ENCODE results near the gene UBE2G2. TPM values are rescaled to one million over a fixed set of nuclear protein-coding genes. Genes with fewer than 3 reads are reported as not detected.

UBE2G2 gene
- polyA plus RNA-seq, 1 experiment, result 93.2 TPM

DNA sequence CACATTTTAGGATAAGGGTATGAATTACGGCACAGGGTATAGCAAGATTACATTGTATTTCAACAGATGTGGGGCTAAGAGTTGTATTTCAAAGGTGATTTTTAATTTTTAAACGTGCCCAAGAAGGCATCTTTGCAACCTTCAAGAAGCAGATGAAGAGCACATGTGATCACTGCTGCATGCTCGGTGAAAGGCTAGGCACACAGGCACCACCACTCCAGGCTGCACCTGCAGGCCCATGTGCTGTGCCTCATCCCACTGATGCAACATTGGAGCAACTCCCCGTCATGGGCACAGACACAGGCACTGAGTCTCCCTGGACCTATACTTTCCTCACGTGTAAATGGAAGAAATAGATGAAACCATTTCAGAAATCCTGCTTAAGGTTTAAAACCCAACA is 23.5 kb downstream of the UBE2G2 start:
- TF ChIP-seq, protein P1, sequence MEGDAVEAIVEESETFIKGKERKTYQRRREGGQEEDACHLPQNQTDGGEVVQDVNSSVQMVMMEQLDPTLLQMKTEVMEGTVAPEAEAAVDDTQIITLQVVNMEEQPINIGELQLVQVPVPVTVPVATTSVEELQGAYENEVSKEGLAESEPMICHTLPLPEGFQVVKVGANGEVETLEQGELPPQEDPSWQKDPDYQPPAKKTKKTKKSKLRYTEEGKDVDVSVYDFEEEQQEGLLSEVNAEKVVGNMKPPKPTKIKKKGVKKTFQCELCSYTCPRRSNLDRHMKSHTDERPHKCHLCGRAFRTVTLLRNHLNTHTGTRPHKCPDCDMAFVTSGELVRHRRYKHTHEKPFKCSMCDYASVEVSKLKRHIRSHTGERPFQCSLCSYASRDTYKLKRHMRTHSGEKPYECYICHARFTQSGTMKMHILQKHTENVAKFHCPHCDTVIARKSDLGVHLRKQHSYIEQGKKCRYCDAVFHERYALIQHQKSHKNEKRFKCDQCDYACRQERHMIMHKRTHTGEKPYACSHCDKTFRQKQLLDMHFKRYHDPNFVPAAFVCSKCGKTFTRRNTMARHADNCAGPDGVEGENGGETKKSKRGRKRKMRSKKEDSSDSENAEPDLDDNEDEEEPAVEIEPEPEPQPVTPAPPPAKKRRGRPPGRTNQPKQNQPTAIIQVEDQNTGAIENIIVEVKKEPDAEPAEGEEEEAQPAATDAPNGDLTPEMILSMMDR (IDR thresholded peaks at IDR 0.05; ENCODE audit: insufficient read depth, low read depth, low read length), result no peak
- Histone ChIP-seq H3K36me3 (ENCODE audit: control insufficient read depth, insufficient read depth, low read length) (peaks cover 16% of the 10 kb centered on the region), H3K27me3 (ENCODE audit: control insufficient read depth, insufficient read depth, low read length) (no peaks in the 10 kb centered on the region), H3K4me3 (ENCODE audit: low read depth, low read length) (no peak overlapping the region)
- CTCF ChIA-PET, result no interaction called here
- DNase-seq (ENCODE audit: low read depth), result no peak
- POLR2A ChIA-PET, result no interaction called here

DNA sequence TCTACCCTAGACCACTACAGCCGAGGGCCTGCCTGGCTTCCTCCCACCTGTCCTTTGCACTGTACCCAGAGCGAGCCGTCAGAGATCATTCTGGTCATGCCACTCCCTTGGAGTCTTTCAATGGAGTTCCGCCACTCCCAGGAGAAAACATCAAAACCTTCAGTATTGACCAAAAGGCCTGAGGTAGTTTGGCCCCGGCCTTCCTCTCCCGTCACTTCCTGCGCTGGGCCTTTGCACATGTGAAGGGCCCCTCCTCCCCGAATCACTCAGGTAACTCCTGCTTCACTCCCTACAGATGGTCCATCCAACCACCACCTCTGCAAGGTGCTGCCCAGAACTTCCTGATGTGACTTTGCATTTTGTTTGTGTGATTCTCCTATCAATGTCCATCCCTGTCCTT is 26.6 kb downstream of the UBE2G2 start:
- peaks cover 24% of the 10 kb centered on the region for H3K36me3 ChIP-seq (ENCODE audit: control insufficient read depth, insufficient read depth, low read length)
- DNase-seq (ENCODE audit: low read depth), result no peak
- H3K27me3 ChIP-seq (ENCODE audit: control insufficient read depth, insufficient read depth, low read length), result no peaks in the 10 kb centered on the region
- TF ChIP-seq, protein P1 (IDR thresholded peaks at IDR 0.05; ENCODE audit: insufficient read depth, low read depth, low read length), result no peak
- ChIA-PET POLR2A (no interaction called here), CTCF (interaction anchor here (0.9 kb wide), 1 partner anchor 20 kb away, joined by 3 read pairs; no protein-coding TSS in a partner anchor)
- no peak overlapping the region for H3K4me3 ChIP-seq (ENCODE audit: low read depth, low read length)

DNA sequence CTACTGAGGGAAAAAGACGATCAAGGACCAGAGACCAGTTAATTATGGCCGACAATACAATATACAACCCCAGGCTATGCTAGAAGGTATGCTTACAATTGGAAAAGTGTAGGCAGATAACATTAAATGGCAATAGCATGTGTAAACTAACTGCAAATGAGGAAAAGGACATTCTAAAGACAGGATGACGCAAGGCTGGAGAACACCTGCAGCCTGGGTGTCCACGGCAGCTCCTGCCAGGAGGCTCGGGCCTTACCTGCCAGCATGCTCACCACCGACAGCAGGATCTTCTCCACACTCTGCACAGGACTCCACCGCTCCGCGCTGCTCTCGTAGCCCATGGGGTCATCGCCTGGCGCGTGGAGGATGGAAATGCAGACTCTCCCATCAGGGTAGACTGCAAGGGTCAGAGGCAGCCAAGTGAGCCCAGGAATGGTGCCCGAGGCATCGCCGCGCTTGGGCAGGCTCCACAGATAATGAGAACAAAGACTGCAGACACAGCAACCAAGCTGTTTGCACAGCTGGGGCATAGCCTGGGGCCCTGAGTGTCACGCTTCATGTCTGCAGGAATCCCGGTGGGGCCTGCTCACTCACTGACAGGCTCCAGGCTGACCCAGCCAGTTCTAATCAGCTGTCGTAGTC is 28.2 kb downstream of the UBE2G2 start:
- peaks cover 25% of the 10 kb centered on the region for H3K36me3 ChIP-seq (ENCODE audit: control insufficient read depth, insufficient read depth, low read length)
- ChIA-PET CTCF (no interaction called here), POLR2A (no interaction called here)
- no peak for DNase-seq (ENCODE audit: low read depth)
- no peaks in the 10 kb centered on the region for H3K27me3 ChIP-seq (ENCODE audit: control insufficient read depth, insufficient read depth, low read length)
- TF ChIP-seq, protein P1 (IDR thresholded peaks at IDR 0.05; ENCODE audit: insufficient read depth, low read depth, low read length), result no peak
- no peak overlapping the region for H3K4me3 ChIP-seq (ENCODE audit: low read depth, low read length)

DNA sequence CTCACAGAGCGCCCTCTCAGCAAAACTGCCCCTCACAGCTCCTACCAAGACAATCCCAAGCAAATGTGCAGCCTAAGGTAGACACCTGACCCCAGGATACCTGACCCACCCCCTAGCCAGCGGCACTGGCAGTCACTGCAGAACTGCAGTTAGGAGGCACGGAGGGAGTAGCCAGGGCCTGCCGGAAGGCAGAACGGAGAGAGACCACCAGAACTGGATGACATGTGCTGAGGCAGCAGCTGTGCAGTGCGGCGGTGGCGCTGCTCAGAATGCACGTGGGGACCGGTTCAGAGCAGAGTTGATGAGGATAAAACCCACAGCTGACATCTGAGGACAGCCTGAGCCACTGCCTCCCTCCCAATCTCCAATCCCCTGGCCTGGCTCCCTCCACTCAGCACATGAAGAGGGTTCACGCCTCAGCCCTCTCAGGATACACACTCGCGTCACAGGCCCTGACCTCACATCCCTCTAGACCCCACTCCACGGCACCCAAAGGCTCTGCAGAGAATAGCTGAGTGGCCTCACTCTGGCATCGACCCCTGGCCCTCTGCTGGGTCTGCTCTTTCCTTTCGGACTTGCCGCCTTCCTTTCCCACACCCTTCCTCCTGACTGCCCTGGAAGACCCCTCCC is 29.6 kb downstream of the UBE2G2 start:
- Histone ChIP-seq H3K36me3 (ENCODE audit: control insufficient read depth, insufficient read depth, low read length) (peaks cover 22% of the 10 kb centered on the region), H3K27me3 (ENCODE audit: control insufficient read depth, insufficient read depth, low read length) (no peaks in the 10 kb centered on the region), H3K4me3 (ENCODE audit: low read depth, low read length) (no peak overlapping the region)
- TF ChIP-seq, protein P1 (IDR thresholded peaks at IDR 0.05; ENCODE audit: insufficient read depth, low read depth, low read length), result no peak
- no peak for DNase-seq (ENCODE audit: low read depth)
- POLR2A ChIA-PET, result no interaction called here
- CTCF ChIA-PET, result no interaction called here

DNA sequence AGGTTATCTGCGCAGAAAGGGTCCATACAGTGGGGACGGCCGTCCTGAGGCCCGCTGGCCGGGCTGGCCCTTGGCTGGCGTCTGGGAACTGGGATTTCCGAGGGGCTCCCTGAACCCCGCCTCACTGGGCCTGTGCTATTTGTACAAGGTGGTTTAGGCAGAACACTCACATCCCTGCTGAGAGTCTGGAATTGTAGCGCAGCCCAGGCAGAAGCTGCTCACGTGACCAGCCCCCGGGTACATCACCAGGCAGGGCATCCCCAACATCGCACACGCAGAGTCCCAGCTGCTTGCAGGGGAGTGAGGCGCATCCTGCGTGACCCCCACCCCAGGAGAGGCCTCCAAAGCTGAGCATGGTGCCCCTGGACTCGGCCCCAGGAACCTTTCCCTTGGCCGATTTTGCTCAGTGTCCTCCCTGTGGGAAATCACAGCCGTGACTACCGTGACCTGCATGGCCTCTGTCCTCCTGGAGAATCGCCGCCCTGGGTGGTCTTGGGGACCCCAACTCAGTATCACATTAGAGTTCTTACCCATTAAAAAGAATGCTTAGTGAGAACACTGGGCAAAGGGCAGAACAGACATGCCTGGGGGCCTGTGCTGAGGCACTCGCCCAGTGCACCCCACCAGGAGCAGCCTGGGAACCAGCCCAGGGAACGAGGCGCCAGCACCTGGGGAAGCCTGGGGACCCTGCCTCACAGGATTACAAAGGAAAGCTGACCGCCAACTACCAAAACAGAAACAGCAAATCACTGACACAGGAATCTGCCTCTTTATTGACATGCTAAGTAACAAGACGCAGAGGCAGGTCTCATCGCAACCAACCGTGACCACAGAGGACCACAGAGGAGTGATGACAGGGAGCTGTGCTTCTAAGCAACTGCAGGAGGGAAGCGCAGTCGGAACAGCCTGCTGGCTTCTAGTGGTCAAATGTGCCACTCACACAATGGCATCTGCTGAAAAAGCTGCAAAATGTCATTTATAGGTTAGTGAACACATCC is 33.5 kb downstream of the UBE2G2 start:
- no peak overlapping the region for H3K4me3 ChIP-seq (ENCODE audit: low read depth, low read length)
- no peak for DNase-seq (ENCODE audit: low read depth)
- TF ChIP-seq, protein P1 (IDR thresholded peaks at IDR 0.05; ENCODE audit: insufficient read depth, low read depth, low read length), result no peak
- H3K36me3 ChIP-seq (ENCODE audit: control insufficient read depth, insufficient read depth, low read length), result peaks cover 15% of the 10 kb centered on the region
- H3K27me3 ChIP-seq (ENCODE audit: control insufficient read depth, insufficient read depth, low read length), result no peaks in the 10 kb centered on the region
- CTCF ChIA-PET, result interaction anchor here (0.6 to 1.6 kb wide), 3 partner anchors 13 to 125 kb away, joined by 3 to 8 read pairs (median 3); no protein-coding TSS in a partner anchor
- POLR2A ChIA-PET, result no interaction called here

Measured in BJ (cell line).